ENCODE measurements around the gene MIGA1.
"Not testable (repeated sequence)": the region's sequence is repeated elsewhere in the genome, so short reads cannot be mapped to it uniquely, and the experiment has no call there.

Gene MIGA1

GRCh38 chr1:77796695-77797405 is 17.4 kb downstream of the MIGA1 start:
- in situ Hi-C loops (cut with MboI; ENCODE audit: low sequenced_read_pairs), result no loop called here

GRCh38 chr1:77797991-77798390 is 18.5 kb downstream of the MIGA1 start:
- in situ Hi-C loops (cut with MboI; ENCODE audit: low sequenced_read_pairs), result no loop called here

- in situ Hi-C loops (cut with MboI; ENCODE audit: low sequenced_read_pairs), result no loop called here
Observed at GRCh38 chr1:77802026-77802425, 22.6 kb downstream of the MIGA1 start.

GRCh38 chr1:77803371-77803770 is 23.9 kb downstream of the MIGA1 start:
- in situ Hi-C loops (cut with MboI; ENCODE audit: low sequenced_read_pairs), result no loop called here

- in situ Hi-C loops (cut with MboI; ENCODE audit: low sequenced_read_pairs), result not testable (repeated sequence)
Observed at GRCh38 chr1:77809787-77810462, 30.5 kb downstream of the MIGA1 start.

GRCh38 chr1:77811589-77811988 is 32.1 kb downstream of the MIGA1 start:
- in situ Hi-C loops (cut with MboI; ENCODE audit: low sequenced_read_pairs), result not testable (repeated sequence)

- in situ Hi-C loops (cut with MboI; ENCODE audit: low sequenced_read_pairs), result no loop called here
Observed at GRCh38 chr1:77817368-77818209, 38.1 kb downstream of the MIGA1 start.

GRCh38 chr1:77820121-77820520 is 40.7 kb downstream of the MIGA1 start:
- in situ Hi-C loops (cut with MboI; ENCODE audit: low sequenced_read_pairs), result no loop called here

- in situ Hi-C loops (cut with MboI; ENCODE audit: low sequenced_read_pairs), result no loop called here
Observed at GRCh38 chr1:77824079-77824478, 44.6 kb downstream of the MIGA1 start.

- in situ Hi-C loops (cut with MboI; ENCODE audit: low sequenced_read_pairs), result no loop called here
Observed at GRCh38 chr1:77824694-77825093, 45.2 kb downstream of the MIGA1 start.

- in situ Hi-C loops (cut with MboI; ENCODE audit: low sequenced_read_pairs), result no loop called here
Observed at GRCh38 chr1:77825131-77825709, 45.8 kb downstream of the MIGA1 start.

GRCh38 chr1:77826851-77827250 is 47.4 kb downstream of the MIGA1 start:
- in situ Hi-C loops (cut with MboI; ENCODE audit: low sequenced_read_pairs), result not testable (repeated sequence)

GRCh38 chr1:77828098-77828497 is 48.6 kb downstream of the MIGA1 start:
- in situ Hi-C loops (cut with MboI; ENCODE audit: low sequenced_read_pairs), result no loop called here

- in situ Hi-C loops (cut with MboI; ENCODE audit: low sequenced_read_pairs), result no loop called here
Observed at GRCh38 chr1:77829851-77830250, 50.4 kb downstream of the MIGA1 start.

GRCh38 chr1:77830946-77831345 is 51.5 kb downstream of the MIGA1 start:
- in situ Hi-C loops (cut with MboI; ENCODE audit: low sequenced_read_pairs), result no loop called here

GRCh38 chr1:77831566-77831965 is 52.1 kb downstream of the MIGA1 start:
- in situ Hi-C loops (cut with MboI; ENCODE audit: low sequenced_read_pairs), result no loop called here

GRCh38 chr1:77831976-77832711 is 52.7 kb downstream of the MIGA1 start:
- in situ Hi-C loops (cut with MboI; ENCODE audit: low sequenced_read_pairs), result no loop called here

GRCh38 chr1:77832901-77833300 is 53.5 kb downstream of the MIGA1 start:
- in situ Hi-C loops (cut with MboI; ENCODE audit: low sequenced_read_pairs), result no loop called here

- in situ Hi-C loops (cut with MboI; ENCODE audit: low sequenced_read_pairs), result no loop called here
Observed at GRCh38 chr1:77833521-77834100, 54.2 kb downstream of the MIGA1 start.

- in situ Hi-C loops (cut with MboI; ENCODE audit: low sequenced_read_pairs), result no loop called here
Observed at GRCh38 chr1:77834771-77835334, 55.4 kb downstream of the MIGA1 start.
